ENCODE results near the gene ZDHHC6. TPM values are rescaled to one million over a fixed set of nuclear protein-coding genes. Genes with fewer than 3 reads are reported as not detected.
"Not testable (repeated sequence)": the region's sequence is repeated elsewhere in the genome, so short reads cannot be mapped to it uniquely, and the experiment has no call there.

Gene ZDHHC6
- total and polyA plus RNA-seq, 5 donors = 17.8 to 27.2 (median 18.2) TPM

- H3K4me3 ChIP-seq (ENCODE audit: low read length) = no peak overlapping the region
- H3K4me1 ChIP-seq (ENCODE audit: control insufficient read depth, insufficient read depth, low read length) = peaks cover 4% of the 10 kb centered on the region
- no peaks in the 10 kb centered on the region for H3K9me3 ChIP-seq (ENCODE audit: control insufficient read depth, low read length)
- 80% methylated on average over 1 of the region's 1 CpG for WGBS
- no peak for DNase-seq
- no peak overlapping the region for H3K27ac ChIP-seq (ENCODE audit: low read length)
- H3K27me3 ChIP-seq (ENCODE audit: control insufficient read depth, insufficient read depth) = no peaks in the 10 kb centered on the region
- ATAC-seq = no peak
- intact Hi-C loops (cut with DNase I) = no loop called here
These were observed 53.4 kb downstream of the ZDHHC6 start for GRCh38 chr10:112393341-112393740.

- peaks cover 4% of the 10 kb centered on the region for H3K4me1 ChIP-seq (ENCODE audit: control insufficient read depth, insufficient read depth, low read length)
- no peaks in the 10 kb centered on the region for H3K9me3 ChIP-seq (ENCODE audit: control insufficient read depth, low read length)
- ATAC-seq = no peak
- WGBS = 91% methylated on average over 3 of the region's 3 CpGs
- H3K27me3 ChIP-seq (ENCODE audit: control insufficient read depth, insufficient read depth) = no peaks in the 10 kb centered on the region
- H3K4me3 ChIP-seq (ENCODE audit: low read length) = no peak overlapping the region
- intact Hi-C loops (cut with DNase I) = no loop called here
- H3K27ac ChIP-seq (ENCODE audit: low read length) = no peak overlapping the region
- DNase-seq = no peak
These were observed 56.5 kb downstream of the ZDHHC6 start for GRCh38 chr10:112390125-112390703.

DNA sequence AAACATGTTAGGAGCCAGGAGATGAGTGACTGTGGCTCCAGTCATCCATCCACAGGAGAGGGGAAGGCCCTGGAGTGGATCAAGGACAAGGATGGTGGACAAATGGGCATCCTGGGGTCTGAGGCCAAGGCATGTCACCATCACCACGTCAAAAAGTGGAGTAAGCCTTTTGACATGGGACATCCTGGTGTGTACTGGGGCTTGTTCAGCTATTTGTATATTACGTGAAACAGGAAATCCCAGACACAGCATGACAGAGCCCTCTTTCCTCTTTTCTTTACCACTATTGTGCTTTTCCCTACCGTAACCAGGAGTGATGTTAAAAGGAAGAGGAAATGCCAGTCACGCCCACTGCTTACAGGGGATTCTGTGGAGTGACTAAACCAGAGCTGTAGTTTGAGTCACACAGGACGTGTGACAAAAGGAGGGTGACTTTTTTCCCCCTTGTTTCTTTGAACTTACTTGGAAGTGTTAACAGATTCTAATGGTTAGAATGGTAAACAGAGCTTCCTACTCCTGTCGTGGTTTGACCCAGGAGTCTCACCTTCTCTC lies 57.4 kb downstream of the ZDHHC6 start:
- Histone ChIP-seq H3K4me3 (ENCODE audit: low read length) (no peak overlapping the region), H3K27ac (ENCODE audit: low read length) (peak overlapping the region; percentile 75), H3K9me3 (ENCODE audit: control insufficient read depth, low read length) (no peaks in the 10 kb centered on the region), H3K4me1 (ENCODE audit: control insufficient read depth, insufficient read depth, low read length) (peaks cover 4% of the 10 kb centered on the region), H3K27me3 (ENCODE audit: control insufficient read depth, insufficient read depth) (no peaks in the 10 kb centered on the region)
- WGBS = 29% methylated on average over 6 of the region's 6 CpGs
- peak; percentile 81 to 97 for ATAC-seq
- DNase-seq = no peak
- intact Hi-C loops (cut with DNase I) = no loop called here

DNA sequence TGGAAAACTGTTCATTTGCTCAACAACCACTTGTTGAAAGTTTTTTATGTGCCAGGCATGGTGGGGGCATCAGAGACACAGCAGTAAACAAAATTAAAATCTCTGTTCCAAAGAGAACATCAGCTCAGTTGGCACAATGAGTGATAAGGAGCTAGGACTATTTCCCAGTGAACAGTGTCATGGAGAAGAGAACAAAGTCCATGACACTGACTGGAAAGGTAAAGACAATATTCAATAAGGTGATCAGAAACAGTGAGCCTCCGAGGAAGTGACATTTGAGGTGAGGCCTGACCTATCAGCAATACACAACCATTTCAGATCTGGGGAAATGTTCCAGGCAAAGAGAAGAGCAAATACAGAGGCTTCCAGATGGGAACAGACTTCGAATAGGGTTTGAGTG lies 58.2 kb downstream of the ZDHHC6 start:
- Histone ChIP-seq H3K27me3 (ENCODE audit: control insufficient read depth, insufficient read depth) (no peaks in the 10 kb centered on the region), H3K9me3 (ENCODE audit: control insufficient read depth, low read length) (no peaks in the 10 kb centered on the region), H3K27ac (ENCODE audit: low read length) (no peak overlapping the region), H3K4me1 (ENCODE audit: control insufficient read depth, insufficient read depth, low read length) (peaks cover 2% of the 10 kb centered on the region), H3K4me3 (ENCODE audit: low read length) (no peak overlapping the region)
- intact Hi-C loops (cut with DNase I) = no loop called here
- no peak for ATAC-seq
- WGBS = 88% methylated on average over 2 of the region's 2 CpGs
- DNase-seq = no peak

DNA sequence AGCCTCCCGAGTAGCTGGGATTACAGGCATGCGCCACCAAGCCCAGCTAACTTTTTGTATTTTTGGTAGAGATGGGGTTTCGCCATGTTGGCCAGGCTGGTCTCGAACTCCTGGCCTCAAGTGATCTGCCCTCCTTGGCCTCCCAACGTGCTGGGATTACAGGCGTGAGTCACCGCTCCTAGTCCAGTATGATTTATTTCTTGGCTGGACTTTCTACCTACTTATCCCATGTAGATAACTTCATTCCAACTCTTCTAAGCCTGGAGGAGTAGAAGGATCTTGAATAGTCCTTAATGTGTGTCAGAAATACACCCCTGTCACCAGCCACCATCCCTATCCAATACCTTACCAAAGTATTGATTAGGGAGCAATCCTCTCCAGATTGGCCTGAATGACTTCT lies 58.7 kb downstream of the ZDHHC6 start:
- H3K27ac ChIP-seq (ENCODE audit: low read length); H3K4me3 ChIP-seq (ENCODE audit: low read length); H3K27me3 ChIP-seq (ENCODE audit: control insufficient read depth, insufficient read depth); H3K4me1 ChIP-seq (ENCODE audit: control insufficient read depth, insufficient read depth, low read length); ATAC-seq; intact Hi-C loops (cut with DNase I); DNase-seq; H3K9me3 ChIP-seq (ENCODE audit: control insufficient read depth, low read length): not testable (repeated sequence)
- WGBS = 81% methylated on average over 7 of the region's 7 CpGs

DNA sequence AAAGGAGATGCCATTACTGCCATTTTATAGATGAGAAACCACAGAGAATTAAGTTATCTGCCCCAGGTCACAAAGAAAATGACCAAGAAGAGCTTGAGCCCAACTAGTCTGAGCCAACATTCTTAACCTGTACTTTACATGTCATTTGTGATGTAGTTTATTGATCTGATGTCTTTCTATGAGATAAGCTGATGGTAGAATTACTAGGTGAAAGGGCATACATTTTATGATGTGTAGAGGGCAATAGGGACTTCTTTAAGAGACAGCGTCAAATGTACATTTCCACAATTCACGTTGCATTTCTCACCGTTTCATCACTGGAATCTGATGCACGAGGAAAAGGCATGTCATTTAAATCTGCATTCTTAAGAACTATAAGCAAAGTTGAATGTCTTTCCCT lies 61.5 kb downstream of the ZDHHC6 start:
- H3K27me3 ChIP-seq (ENCODE audit: control insufficient read depth, insufficient read depth) = no peaks in the 10 kb centered on the region
- 81% methylated on average over 4 of the region's 4 CpGs for WGBS
- intact Hi-C loops (cut with DNase I) = no loop called here

GRCh38 chr10:112384141-112384540 lies 62.6 kb downstream of the ZDHHC6 start:
- Histone ChIP-seq H3K9me3 (ENCODE audit: control insufficient read depth, low read length) (no peaks in the 10 kb centered on the region), H3K4me3 (ENCODE audit: low read length) (no peak overlapping the region), H3K4me1 (ENCODE audit: control insufficient read depth, insufficient read depth, low read length) (peaks cover 1% of the 10 kb centered on the region), H3K27ac (ENCODE audit: low read length) (no peak overlapping the region), H3K27me3 (ENCODE audit: control insufficient read depth, insufficient read depth) (no peaks in the 10 kb centered on the region)
- WGBS = 79% methylated on average over 2 of the region's 2 CpGs
- intact Hi-C loops (cut with DNase I) = no loop called here
- no peak for DNase-seq
- ATAC-seq = no peak

More for the DNA sequence above, 61.5 kb downstream of the ZDHHC6 start:
- no peaks in the 10 kb centered on the region for H3K9me3 ChIP-seq (ENCODE audit: control insufficient read depth, low read length)
- H3K4me1 ChIP-seq (ENCODE audit: control insufficient read depth, insufficient read depth, low read length) = peaks cover 2% of the 10 kb centered on the region
- DNase-seq = no peak
- no peak overlapping the region for H3K27ac ChIP-seq (ENCODE audit: low read length)
- ATAC-seq = no peak
- no peak overlapping the region for H3K4me3 ChIP-seq (ENCODE audit: low read length)

GRCh38 chr10:112383325-112383724 lies 63.4 kb downstream of the ZDHHC6 start:
- H3K4me3 ChIP-seq (ENCODE audit: low read length) = no peak overlapping the region
- no peaks in the 10 kb centered on the region for H3K4me1 ChIP-seq (ENCODE audit: control insufficient read depth, insufficient read depth, low read length)
- intact Hi-C loops (cut with DNase I) = no loop called here
- DNase-seq (peak in 2 of 3 donors; percentile 55), ATAC-seq (peak; percentile 75 to 90)
- 44% methylated on average over 3 of the region's 3 CpGs for WGBS
- H3K9me3 ChIP-seq (ENCODE audit: control insufficient read depth, low read length) = no peaks in the 10 kb centered on the region
- no peak overlapping the region for H3K27ac ChIP-seq (ENCODE audit: low read length)
- no peaks in the 10 kb centered on the region for H3K27me3 ChIP-seq (ENCODE audit: control insufficient read depth, insufficient read depth)

GRCh38 chr10:112382515-112383235 lies 64.0 kb downstream of the ZDHHC6 start:
- no peaks in the 10 kb centered on the region for H3K27me3 ChIP-seq (ENCODE audit: control insufficient read depth, insufficient read depth)
- no peaks in the 10 kb centered on the region for H3K9me3 ChIP-seq (ENCODE audit: control insufficient read depth, low read length)
- DNase-seq = no peak
- ATAC-seq = no peak
- no peak overlapping the region for H3K27ac ChIP-seq (ENCODE audit: low read length)
- H3K4me1 ChIP-seq (ENCODE audit: control insufficient read depth, insufficient read depth, low read length) = no peaks in the 10 kb centered on the region
- intact Hi-C loops (cut with DNase I) = no loop called here
- WGBS = 64% methylated on average over 9 of the region's 9 CpGs
- H3K4me3 ChIP-seq (ENCODE audit: low read length) = no peak overlapping the region

All from right cardiac atrium (tissue), 5 donors.